GM12891 (cell line): ENCODE results near the gene GDI1. TPM values are rescaled to one million over a fixed set of nuclear protein-coding genes. Genes with fewer than 3 reads are reported as not detected.
"Not testable (repeated sequence)": the region's sequence is repeated elsewhere in the genome, so short reads cannot be mapped to it uniquely, and the experiment has no call there.

Experiments used
- DNase-seq: peaks from one replicate; pipeline ENCODE4 v3.0.0; 2011; ENCODE audit warnings: low spot score; ENCODE audit not compliant: insufficient read length
- FAIRE-seq: peaks from 2 replicates; lab custom pipeline; 2011; peaks lifted over from hg19 to GRCh38; lab: Jason Lieb, UNC
- PAX5 ChIP-seq: IDR thresholded peaks from 2 replicates; pipeline ENCODE4 v1.6.1; 2011; ENCODE audit warnings: low read length, moderate library complexity, mild to moderate bottlenecking; ENCODE audit not compliant: insufficient read depth, severe bottlenecking
- POLR2A ChIP-seq: IDR thresholded peaks from 2 replicates; pipeline ENCODE4 v1.6.1; 2011; ENCODE audit warnings: low read depth, low read length, control low read depth
- POLR2AphosphoS5 ChIP-seq: IDR thresholded peaks from 2 replicates; pipeline ENCODE4 v1.6.1; 2011; ENCODE audit warnings: low read depth, low read length, control low read depth
- POU2F2 ChIP-seq: IDR thresholded peaks from 2 replicates; pipeline ENCODE4 v1.6.1; 2011; ENCODE audit warnings: low read depth, mild to moderate bottlenecking, control low read depth, low read length, moderate library complexity
- SPI1 ChIP-seq: IDR thresholded peaks from 2 replicates; pipeline ENCODE4 v1.6.1; 2011; ENCODE audit warnings: low read depth, low read length, control low read depth
- TAF1 ChIP-seq: IDR thresholded peaks from 2 replicates; pipeline ENCODE4 v1.6.1; 2011; ENCODE audit warnings: low read depth, low read length, control low read depth
- polyA plus RNA-seq: library from polyadenylated mRNA; unstranded; fragments of >200 nt; gene quantifications from one replicate; pipeline ENCODE4 v1.2.1, GENCODE V29; 2012; ENCODE audit warnings: low read depth, missing spikeins, inconsistent platforms; ENCODE audit not compliant: missing spikeins

Gene GDI1
- 84.9 TPM for polyA plus RNA-seq

- TF ChIP-seq SPI1, result no peak
- no peak for TF ChIP-seq PAX5
- TF ChIP-seq POU2F2, result no peak
- TF ChIP-seq TAF1, result 0 out of 2 replicates have a peak, but pooled peaks have one; percentile 42
- no peak for TF ChIP-seq POLR2AphosphoS5
- no peak for TF ChIP-seq POLR2A
- FAIRE-seq, result peak; percentile 61
- DNase-seq, result no peak
Observed at GRCh38 chrX:154436983-154437752, at the start of gene GDI1. GDI1 (plus strand) TSS chrX:154437154; CDS start chrX:154437255, 101 bp downstream.

- DNase-seq, result not testable (repeated sequence)
- peak; percentile 87 for FAIRE-seq
Observed at GRCh38 chrX:154388094-154388493, 48.9 kb upstream of the GDI1 start.

GRCh38 chrX:154388649-154389048 is 48.3 kb upstream of the GDI1 start:
- not testable (repeated sequence) for FAIRE-seq

GRCh38 chrX:154389812-154390747 is 46.9 kb upstream of the GDI1 start:
- peak; percentile 99 for FAIRE-seq
- DNase-seq, result not testable (repeated sequence)

More at GRCh38 chrX:154388649-154389048, 48.3 kb upstream of the GDI1 start:
- DNase-seq, result not testable (repeated sequence)

- DNase-seq, FAIRE-seq: not testable (repeated sequence)
Observed at GRCh38 chrX:154396363-154396762, 40.6 kb upstream of the GDI1 start.

- FAIRE-seq (peak; percentile 75), DNase-seq (peak; percentile 47)
- TF ChIP-seq TAF1 (no peak), POLR2AphosphoS5 (no peak), PAX5 (no peak), POU2F2 (no peak), POLR2A (no peak), SPI1 (no peak)
Observed at GRCh38 chrX:154396973-154397887, 39.7 kb upstream of the GDI1 start.

- FAIRE-seq, result peak; percentile 99
- TF ChIP-seq PAX5 (no peak), SPI1 (no peak), POLR2A (peak; percentile 100), POLR2AphosphoS5 (peak; percentile 100), TAF1 (peak; percentile 99), POU2F2 (peak; percentile 96)
- peak; percentile 80 for DNase-seq
Observed at GRCh38 chrX:154397888-154398667, 38.9 kb upstream of the GDI1 start, which contains the start of gene RPL10. RPL10 (plus strand) TSS chrX:154398377; CDS start chrX:154398520, 143 bp downstream.

GRCh38 chrX:154398668-154399526 is 38.1 kb upstream of the GDI1 start:
- no peak for FAIRE-seq
- TF ChIP-seq POU2F2 (0 out of 2 replicates have a peak, but pooled peaks have one; percentile 32), SPI1 (no peak), POLR2AphosphoS5 (no peak)
- DNase-seq, result no peak
